ENCODE results near the gene TPP1. TPM values are rescaled to one million over a fixed set of nuclear protein-coding genes. Genes with fewer than 3 reads are reported as not detected.

Gene TPP1
- total and polyA plus RNA-seq, 2 of the 13 experiments (the other 11 are each of a cell fraction or from before 2014, with no cell fraction given): 13.9 to 74.6 TPM

GRCh38 chr11:6640036-6640984, 21.1 kb upstream of the TPP1 start:
- in situ Hi-C loops (cut with HindIII; ENCODE audit: extremely low pct_ligation_motif_present, low pct_unique_long_range_greater_than_20kb): no loop called here
- no TSS peak for BruUV-seq (replicated peaks)
- no peak overlapping the region for H3K4me2 ChIP-seq (ENCODE audit: low read depth, low read length)
- FAIRE-seq: no peak
- ChIA-PET POLR2A (no interaction called here), CTCF (ENCODE audit: low intra/inter-chr PET ratio, low total read pairs) (no interaction called here)
- peaks cover 38% of the 10 kb centered on the region for H3K4me1 ChIP-seq (ENCODE audit: insufficient read depth, low read length)
- H4K20me1 ChIP-seq (ENCODE audit: insufficient read depth, low read length): no peaks in the 10 kb centered on the region
- H3K79me2 ChIP-seq (ENCODE audit: insufficient read depth, low read length): no peaks in the 10 kb centered on the region
- TF ChIP-seq ZNF205 (CRISPR knock-in tag; IDR thresholded peaks at IDR 0.05) (no peak), TARDBP (CRISPR knock-in tag; IDR thresholded peaks at IDR 0.05) (no peak), ZNF24 (IDR thresholded peaks at IDR 0.05) (no peak), ZNF549 (CRISPR knock-in tag; IDR thresholded peaks at IDR 0.05) (0 out of 2 replicates have a peak, but pooled peaks have one; percentile 75), ZNF772 (CRISPR knock-in tag; IDR thresholded peaks at IDR 0.05) (no peak), ZNF75D (CRISPR knock-in tag; IDR thresholded peaks at IDR 0.05; ENCODE audit: borderline replicate concordance) (no peak), ZBTB7A (CRISPR knock-in tag; IDR thresholded peaks at IDR 0.05) (no peak), HNF4A (CRISPR knock-in tag; IDR thresholded peaks at IDR 0.05) (peak; percentile 55), NFKBIZ (CRISPR knock-in tag; IDR thresholded peaks at IDR 0.05) (no peak), ZEB1 (IDR thresholded peaks at IDR 0.05; ENCODE audit: insufficient replicate concordance, low read depth) (no peak), NFATC3 (CRISPR knock-in tag; IDR thresholded peaks at IDR 0.05) (no peak), ZNF296 (CRISPR knock-in tag; conservative IDR thresholded peaks at IDR 0.05) (no peak), BHLHE40 (IDR thresholded peaks at IDR 0.05; ENCODE audit: low read length) (peak; percentile 34; the same call in 1 of the 2 replicates), DMTF1 (CRISPR knock-in tag; IDR thresholded peaks at IDR 0.05) (no peak), HIVEP1 (CRISPR knock-in tag; IDR thresholded peaks at IDR 0.05) (no peak)
- no peak overlapping the region for H3K9ac ChIP-seq (ENCODE audit: insufficient read depth, low read depth, low read length)
- H3K36me3 ChIP-seq (replicated peaks in 1 of 2; ENCODE audit: control insufficient read depth in 1 of 2, insufficient read depth in 2 of 2, low read length in 2 of 2): no peaks in the 10 kb centered on the region
- WGBS (ENCODE audit: low lambda C conversion rate): 36% methylated on average over 5 of the region's 36 CpGs
- no peak overlapping the region for H3K27ac ChIP-seq (ENCODE audit: extremely low read length, insufficient read depth, low read length)
- ATAC-seq: peak; percentile 33
- DNase-seq (ENCODE audit: low spot score): no peak
- no peak overlapping the region for H2AFZ ChIP-seq (ENCODE audit: low read length)
- no peaks in the 10 kb centered on the region for H3K9me3 ChIP-seq (ENCODE audit: low read length)
- peaks cover 3 to 62% of the 10 kb centered on the region in 2 experiments; a peak in 3 of 5 replicates for H3K27me3 ChIP-seq (ENCODE audit: control insufficient read depth in 1 of 2, insufficient read depth in 2 of 2, low read length in 2 of 2)
- intact Hi-C loops (cut with micrococcal nuclease; ENCODE audit: unreplicated experiment): no loop called here
- no peak overlapping the region for H3K4me3 ChIP-seq (replicated peaks in 1 of 3; ENCODE audit: insufficient read depth in 1 of 3, low read depth in 2 of 3, low read length in 3 of 3)

Data from HepG2 (cell line).